NCI-H526 (cell line): Measurements from ENCODE around the gene S100A8.
"Not testable (repeated sequence)": the region's sequence is repeated elsewhere in the genome, so short reads cannot be mapped to it uniquely, and the experiment has no call there.

Source experiments
- DNase-seq, 2 experiments: peaks; one replicate each; lab custom pipeline; 2025; lab: John Stamatoyannopoulos, UW

S100A8 gene

GRCh38 chr1:153361480-153362109 lies 29.3 kb downstream of the S100A8 start:
- no peak for DNase-seq

- DNase-seq = no peak
Measured at GRCh38 chr1:153360592-153361479, 30.0 kb downstream of the S100A8 start.

GRCh38 chr1:153360190-153360589 lies 30.7 kb downstream of the S100A8 start:
- no peak for DNase-seq

GRCh38 chr1:153359241-153359640 lies 31.6 kb downstream of the S100A8 start:
- no peak for DNase-seq

- DNase-seq = no peak
Measured at GRCh38 chr1:153358691-153358975, 32.2 kb downstream of the S100A8 start.

- DNase-seq = no peak
Measured at GRCh38 chr1:153357853-153358690, 32.8 kb downstream of the S100A8 start, which contains the start of gene S100A9. Gene S100A9, plus strand, starts transcription at chr1:153357854. Its CDS starts 430 bp downstream, at chr1:153358284.

- no peak for DNase-seq
Measured at GRCh38 chr1:153357076-153357852, 33.6 kb downstream of the S100A8 start.

- no peak for DNase-seq
Measured at GRCh38 chr1:153356392-153357075, 34.3 kb downstream of the S100A8 start.

- DNase-seq = peak; percentile 65 to 94
Measured at GRCh38 chr1:153355445-153356071, 35.3 kb downstream of the S100A8 start.

- DNase-seq = no peak
Measured at GRCh38 chr1:153354515-153355193, 36.2 kb downstream of the S100A8 start.

- DNase-seq = peak in 1 of 2 experiments; percentile 67
Measured at GRCh38 chr1:153353226-153353947, 37.5 kb downstream of the S100A8 start.

GRCh38 chr1:153352523-153352922 lies 38.4 kb downstream of the S100A8 start:
- DNase-seq = peak; percentile 62 to 92

GRCh38 chr1:153350321-153350957 lies 40.4 kb downstream of the S100A8 start:
- no peak for DNase-seq

GRCh38 chr1:153349363-153350320 lies 41.2 kb downstream of the S100A8 start:
- no peak for DNase-seq

- DNase-seq = no peak
Measured at GRCh38 chr1:153348511-153349362, 42.1 kb downstream of the S100A8 start, which contains the start of gene PGLYRP4. Gene PGLYRP4, minus strand, starts transcription at chr1:153348841. Its CDS starts 909 bp downstream, at chr1:153347932.

GRCh38 chr1:153347856-153348255 lies 43.0 kb downstream of the S100A8 start:
- no peak for DNase-seq

GRCh38 chr1:153347049-153347448 lies 43.8 kb downstream of the S100A8 start:
- DNase-seq = not testable (repeated sequence)
